SU-DHL-6 (cell line): Measurements from ENCODE around the gene ARHGAP26.

ENCODE experiments used
- EZH2phosphoT487 ChIP-seq: fragments of 200-600 bp; sonication (generic), shearing (Covaris generic); conservative IDR thresholded peaks from 2 replicates; pipeline ENCODE4 v1.6.1; 2018; ENCODE audit warnings: mild to moderate bottlenecking, antibody characterized with exemption, low read length, moderate library complexity, mixed read lengths
- TF ChIP-seq, protein P1 (sequence below): fragments of 200-600 bp; sonication (generic); IDR thresholded peaks from one replicate; pipeline ENCODE4 v1.5.1; 2017; ENCODE audit warnings: antibody characterized with exemption, mild to moderate bottlenecking, low read length, moderate library complexity; ENCODE audit not compliant: insufficient read depth, poor library complexity, severe bottlenecking

DNA sequence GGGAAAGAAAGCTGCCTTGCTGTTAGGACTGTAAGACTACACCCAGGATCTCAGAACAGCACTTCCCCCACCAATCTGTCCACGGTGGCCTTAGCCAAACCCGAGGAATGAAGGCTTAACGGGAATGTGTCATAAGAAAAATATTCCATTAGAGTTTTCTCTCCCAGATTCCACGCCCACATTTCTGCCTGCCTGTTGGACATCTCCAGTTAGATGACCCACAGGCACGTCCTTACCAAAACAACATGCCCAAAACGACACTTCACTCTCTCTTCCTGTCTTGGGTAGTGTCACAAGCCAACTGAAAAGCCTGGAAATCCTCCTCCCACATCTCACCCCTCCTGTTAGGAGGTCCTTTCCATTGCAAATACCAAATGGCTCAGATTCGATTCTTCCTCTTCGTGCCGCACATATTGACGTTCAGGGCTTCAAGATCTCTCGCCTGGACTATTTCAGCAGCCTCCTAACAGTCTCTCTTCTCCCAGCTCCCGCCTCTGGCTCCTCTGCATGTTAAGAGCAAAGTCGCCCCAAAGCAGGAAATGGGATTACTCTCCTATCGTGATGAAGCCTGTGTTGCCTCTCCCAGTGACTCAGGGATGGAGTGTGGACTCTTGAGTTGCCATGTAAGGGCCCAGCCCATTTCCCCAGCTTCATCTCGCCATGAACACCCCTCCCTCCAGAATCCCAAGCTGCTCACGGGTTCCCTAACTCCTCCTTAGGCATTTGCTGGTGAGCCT lies 474.0 kb downstream of the ARHGAP26 start:
- TF ChIP-seq EZH2phosphoT487, result no peak
- TF ChIP-seq, protein P1, sequence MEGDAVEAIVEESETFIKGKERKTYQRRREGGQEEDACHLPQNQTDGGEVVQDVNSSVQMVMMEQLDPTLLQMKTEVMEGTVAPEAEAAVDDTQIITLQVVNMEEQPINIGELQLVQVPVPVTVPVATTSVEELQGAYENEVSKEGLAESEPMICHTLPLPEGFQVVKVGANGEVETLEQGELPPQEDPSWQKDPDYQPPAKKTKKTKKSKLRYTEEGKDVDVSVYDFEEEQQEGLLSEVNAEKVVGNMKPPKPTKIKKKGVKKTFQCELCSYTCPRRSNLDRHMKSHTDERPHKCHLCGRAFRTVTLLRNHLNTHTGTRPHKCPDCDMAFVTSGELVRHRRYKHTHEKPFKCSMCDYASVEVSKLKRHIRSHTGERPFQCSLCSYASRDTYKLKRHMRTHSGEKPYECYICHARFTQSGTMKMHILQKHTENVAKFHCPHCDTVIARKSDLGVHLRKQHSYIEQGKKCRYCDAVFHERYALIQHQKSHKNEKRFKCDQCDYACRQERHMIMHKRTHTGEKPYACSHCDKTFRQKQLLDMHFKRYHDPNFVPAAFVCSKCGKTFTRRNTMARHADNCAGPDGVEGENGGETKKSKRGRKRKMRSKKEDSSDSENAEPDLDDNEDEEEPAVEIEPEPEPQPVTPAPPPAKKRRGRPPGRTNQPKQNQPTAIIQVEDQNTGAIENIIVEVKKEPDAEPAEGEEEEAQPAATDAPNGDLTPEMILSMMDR, result no peak
